B cell (primary cell): ENCODE measurements around the gene EFCAB12.

Experiments
- EZH2 ChIP-seq: IDR thresholded peaks from 2 replicates; pipeline ENCODE4 v1.6.1; 2012; ENCODE audit warnings: borderline replicate concordance, low read depth, mild to moderate bottlenecking, moderate library complexity, low read length; ENCODE audit not compliant: insufficient read depth, poor library complexity, severe bottlenecking
- TF ChIP-seq, protein P1 (sequence below): fragments of 200-600 bp; IDR thresholded peaks from one replicate; pipeline ENCODE4 v1.8.0; 2022; ENCODE audit warnings: antibody characterized with exemption, mild to moderate bottlenecking

DNA sequence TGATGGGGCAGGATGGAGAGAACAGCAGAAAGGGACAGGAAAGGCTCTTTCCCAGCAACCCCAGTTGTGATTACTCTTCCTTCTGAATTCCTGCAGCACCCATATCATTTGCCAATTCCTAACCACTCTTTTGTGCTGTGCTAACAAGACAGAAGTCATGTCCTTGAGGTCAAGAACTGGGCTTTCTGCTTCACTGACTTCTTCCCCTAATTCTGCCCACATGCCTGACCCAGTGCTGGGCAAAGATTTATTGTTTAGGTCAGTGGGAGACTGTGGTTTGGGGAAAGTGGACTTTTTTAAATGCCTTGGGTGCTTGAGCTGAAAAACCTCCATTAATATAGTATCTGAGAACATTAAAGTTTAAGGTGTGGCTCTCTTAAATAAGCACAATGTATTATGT, 4.2 kb upstream of the EFCAB12 start:
- TF ChIP-seq, protein P1, sequence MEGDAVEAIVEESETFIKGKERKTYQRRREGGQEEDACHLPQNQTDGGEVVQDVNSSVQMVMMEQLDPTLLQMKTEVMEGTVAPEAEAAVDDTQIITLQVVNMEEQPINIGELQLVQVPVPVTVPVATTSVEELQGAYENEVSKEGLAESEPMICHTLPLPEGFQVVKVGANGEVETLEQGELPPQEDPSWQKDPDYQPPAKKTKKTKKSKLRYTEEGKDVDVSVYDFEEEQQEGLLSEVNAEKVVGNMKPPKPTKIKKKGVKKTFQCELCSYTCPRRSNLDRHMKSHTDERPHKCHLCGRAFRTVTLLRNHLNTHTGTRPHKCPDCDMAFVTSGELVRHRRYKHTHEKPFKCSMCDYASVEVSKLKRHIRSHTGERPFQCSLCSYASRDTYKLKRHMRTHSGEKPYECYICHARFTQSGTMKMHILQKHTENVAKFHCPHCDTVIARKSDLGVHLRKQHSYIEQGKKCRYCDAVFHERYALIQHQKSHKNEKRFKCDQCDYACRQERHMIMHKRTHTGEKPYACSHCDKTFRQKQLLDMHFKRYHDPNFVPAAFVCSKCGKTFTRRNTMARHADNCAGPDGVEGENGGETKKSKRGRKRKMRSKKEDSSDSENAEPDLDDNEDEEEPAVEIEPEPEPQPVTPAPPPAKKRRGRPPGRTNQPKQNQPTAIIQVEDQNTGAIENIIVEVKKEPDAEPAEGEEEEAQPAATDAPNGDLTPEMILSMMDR: no peak
- TF ChIP-seq EZH2: no peak
